Liver (tissue), 9 donors: ENCODE measurements around the gene SETD7. TPM values are rescaled to one million over a fixed set of nuclear protein-coding genes. Genes with fewer than 3 reads are reported as not detected.

Experiments
- DNase-seq: peaks from one replicate; pipeline ENCODE4 v3.0.0-alpha.2; 2017; ENCODE audit warnings: low spot score
- H3K27ac ChIP-seq, 2 donors: one replicate each; pipeline ENCODE4 v1.7.0; 2013; ENCODE audit warnings: inconsistent platforms in 2 of 2, low read length in 2 of 2, control low read depth in 1 of 2, low read depth in 1 of 2, mild to moderate bottlenecking in 1 of 2
- H3K27me3 ChIP-seq, 4 donors: one replicate each; pipeline versions ENCODE4 v1.6.1 to v1.7.0; 2013; ENCODE audit warnings: low read length in 3 of 4, inconsistent platforms in 1 of 4, mild to moderate bottlenecking in 1 of 4, moderate library complexity in 1 of 4; ENCODE audit not compliant: control insufficient read depth in 4 of 4, insufficient read depth in 4 of 4
- H3K36me3 ChIP-seq, 4 donors: one replicate each; pipeline versions ENCODE4 v1.6.1 to v1.7.0; 2013; ENCODE audit warnings: low read length in 3 of 4, mild to moderate bottlenecking in 3 of 4, low read depth in 1 of 4, moderate library complexity in 1 of 4; ENCODE audit not compliant: control insufficient read depth in 4 of 4, insufficient read depth in 3 of 4
- H3K4me1 ChIP-seq, 4 donors: one replicate each; pipeline versions ENCODE4 v1.6.1 to v1.7.0; 2013; ENCODE audit warnings: low read length in 3 of 4, mild to moderate bottlenecking in 3 of 4, moderate library complexity in 1 of 4; ENCODE audit not compliant: control insufficient read depth in 4 of 4, insufficient read depth in 4 of 4
- H3K4me3 ChIP-seq, 3 donors: one replicate each; pipeline versions ENCODE4 v1.6.1 to v1.7.0; 2013; ENCODE audit warnings: low read length in 3 of 3, control low read depth in 1 of 3, low read depth in 1 of 3, mild to moderate bottlenecking in 1 of 3
- H3K9ac ChIP-seq, 2 donors: one replicate each; pipeline ENCODE4 v1.7.0; 2013; ENCODE audit warnings: low read length in 2 of 2, mild to moderate bottlenecking in 2 of 2, moderate library complexity in 2 of 2, control low read depth in 1 of 2, low read depth in 1 of 2
- H3K9me3 ChIP-seq, 4 donors: one replicate each; pipeline versions ENCODE4 v1.6.1 to v1.7.0; 2013; ENCODE audit warnings: low read length in 3 of 4; ENCODE audit not compliant: control insufficient read depth in 4 of 4
- ATF3 ChIP-seq: IDR thresholded peaks from 2 replicates; pipeline ENCODE4 v1.6.1; 2016; ENCODE audit warnings: antibody characterized with exemption
- CTCF ChIP-seq: fragments of 150-350 bp; IDR thresholded peaks from 2 replicates; pipeline ENCODE4 v1.5.1; 2017; ENCODE audit warnings: improper control_type of control experiment, low read depth, low read length; ENCODE audit not compliant: missing input control
- EGR1 ChIP-seq, 2 donors: IDR thresholded peaks; 2 replicates each; pipeline ENCODE4 v1.6.1; 2016 to 2018; ENCODE audit warnings: antibody characterized with exemption in 2 of 2, low read depth in 2 of 2
- FOXA1 ChIP-seq: IDR thresholded peaks from 2 replicates; pipeline ENCODE4 v1.6.1; 2016; ENCODE audit warnings: antibody characterized with exemption
- FOXA2 ChIP-seq: IDR thresholded peaks from 2 replicates; pipeline ENCODE4 v1.6.1; 2016; ENCODE audit warnings: antibody characterized with exemption
- GABPA ChIP-seq, 2 donors: IDR thresholded peaks in 1 of 2; conservative IDR thresholded peaks in 1 of 2; 2 replicates each; pipeline ENCODE4 v1.6.1; 2016; ENCODE audit warnings: antibody characterized with exemption in 2 of 2, mild to moderate bottlenecking in 1 of 2, moderate library complexity in 1 of 2
- HNF4A ChIP-seq, 2 donors: conservative IDR thresholded peaks; 2 replicates each; pipeline ENCODE4 v1.6.1; 2016; ENCODE audit warnings: antibody characterized with exemption in 2 of 2, mild to moderate bottlenecking in 2 of 2
- HNF4G ChIP-seq: IDR thresholded peaks from 2 replicates; pipeline ENCODE4 v1.6.1; 2016; ENCODE audit warnings: antibody characterized with exemption
- JUND ChIP-seq, 2 donors: IDR thresholded peaks; 2 replicates each; pipeline ENCODE4 v1.6.1; 2016; ENCODE audit warnings: antibody characterized with exemption in 2 of 2
- MAX ChIP-seq: IDR thresholded peaks from 2 replicates; pipeline ENCODE4 v1.6.1; 2016; ENCODE audit warnings: antibody characterized with exemption
- NR2F2 ChIP-seq: IDR thresholded peaks from 2 replicates; pipeline ENCODE4 v1.6.1; 2016; ENCODE audit warnings: antibody characterized with exemption
- RAD21 ChIP-seq, 2 donors: IDR thresholded peaks; 2 replicates each; pipeline ENCODE4 v1.6.1; 2016; ENCODE audit warnings: antibody characterized with exemption in 2 of 2, mild to moderate bottlenecking in 2 of 2
- REST ChIP-seq: IDR thresholded peaks from 2 replicates; pipeline ENCODE4 v1.6.1; 2016; ENCODE audit warnings: antibody characterized with exemption, mild to moderate bottlenecking
- RXRA ChIP-seq, 2 donors: IDR thresholded peaks; 2 replicates each; pipeline ENCODE4 v1.6.1; 2017 to 2018; ENCODE audit warnings: antibody characterized with exemption in 2 of 2, mild to moderate bottlenecking in 1 of 2
- SP1 ChIP-seq: IDR thresholded peaks from 2 replicates; pipeline ENCODE4 v1.6.1; 2018; ENCODE audit warnings: antibody characterized with exemption, mild to moderate bottlenecking
- TAF1 ChIP-seq: conservative IDR thresholded peaks from 2 replicates; pipeline ENCODE4 v1.6.1; 2016; ENCODE audit warnings: antibody characterized with exemption, mild to moderate bottlenecking
- YY1 ChIP-seq: IDR thresholded peaks from 2 replicates; pipeline ENCODE4 v1.6.1; 2016; ENCODE audit warnings: antibody characterized with exemption, mild to moderate bottlenecking
- ZBTB33 ChIP-seq: IDR thresholded peaks from 2 replicates; pipeline ENCODE4 v1.6.1; 2016; ENCODE audit warnings: antibody characterized with exemption
- WGBS: extraction: QIAGEN DNeasy Blood & Tissue Kit; methylation state at CpG from one replicate; pipeline ENCODE4 v1.1.7; 2013; 5-methylcytosine and 5-hydroxymethylcytosine counted together
- polyA plus RNA-seq, 2 donors: library from polyadenylated mRNA; stranded (reverse) in 1 of 2; unstranded in 1 of 2; fragments of 200-250 nt in 1 of 2; fragments of >200 nt in 1 of 2; fragmentation: Nextera tagmentation in 1 of 2; extraction: Ambion mirVana in 1 of 2; gene quantifications; one replicate each; pipeline versions ENCODE4 v1.2.1 to v1.2.3, GENCODE V29; 2013 to 2015
- total RNA-seq, 2 donors: library from RNA; depleted of rRNA; stranded (reverse); fragments of >200 nt; gene quantifications; one replicate each; pipeline ENCODE4 v1.2.3, GENCODE V29; 2014
- donor health status: healthy.
- donor health status: healthy.
- donor health status: healthy.
- donor health status: healthy.
- donor health status: healthy.

The SETD7 gene
- total and polyA plus RNA-seq, 4 donors, result 12.9 to 81.7 (median 18.0) TPM

GRCh38 chr4:139584013-139584412 is 28.0 kb upstream of the SETD7 start (continued):
- TF ChIP-seq FOXA1 (no peak), JUND (IDR thresholded peaks at IDR 0.05) (no peak), EGR1 (IDR thresholded peaks at IDR 0.05; ENCODE audit: low read depth in 2 of 2) (no peak), ZBTB33 (no peak)

- no peak for TF ChIP-seq YY1
- no peak for TF ChIP-seq NR2F2
- no peak for TF ChIP-seq ATF3
- no peak for DNase-seq
- no peak overlapping the region for H3K4me3 ChIP-seq
- H3K27me3 ChIP-seq, result no peaks in the 10 kb centered on the region
- no peaks in the 10 kb centered on the region for H3K36me3 ChIP-seq
- H3K9me3 ChIP-seq, result no peaks in the 10 kb centered on the region
- no peak overlapping the region for H3K9ac ChIP-seq
- no peaks in the 10 kb centered on the region for H3K4me1 ChIP-seq
- H3K27ac ChIP-seq, result no peak overlapping the region
- WGBS, result 73% methylated on average over 4 of the region's 4 CpGs
Observed at GRCh38 chr4:139582044-139582443, 26.0 kb upstream of the SETD7 start.

- Histone ChIP-seq H3K36me3 (no peaks in the 10 kb centered on the region), H3K4me1 (no peaks in the 10 kb centered on the region), H3K27me3 (no peaks in the 10 kb centered on the region), H3K4me3 (no peak overlapping the region), H3K27ac (no peak overlapping the region), H3K9ac (no peak overlapping the region), H3K9me3 (no peaks in the 10 kb centered on the region)
- no peak for DNase-seq
- WGBS, result 86% methylated on average over 8 of the region's 8 CpGs
- TF ChIP-seq SP1 (no peak), HNF4G (no peak), HNF4A (conservative IDR thresholded peaks at IDR 0.05) (no peak), CTCF (no peak), FOXA1 (no peak), ZBTB33 (no peak), YY1 (no peak), RXRA (IDR thresholded peaks at IDR 0.05) (no peak), ATF3 (no peak), RAD21 (IDR thresholded peaks at IDR 0.05) (no peak), MAX (no peak), REST (no peak), EGR1 (IDR thresholded peaks at IDR 0.05; ENCODE audit: low read depth in 2 of 2) (no peak), GABPA (IDR thresholded peaks at IDR 0.05 in 1 of 2, conservative IDR thresholded peaks at IDR 0.05 in 1 of 2) (no peak), JUND (IDR thresholded peaks at IDR 0.05) (no peak), NR2F2 (no peak), FOXA2 (no peak), TAF1 (no peak)
Observed at GRCh38 chr4:139581096-139581495, 25.1 kb upstream of the SETD7 start.
